H1 (cell line): ENCODE measurements around the gene CEP72. TPM values are rescaled to one million over a fixed set of nuclear protein-coding genes. Genes with fewer than 3 reads are reported as not detected.

Source experiments
- CTCF ChIA-PET: fragments of 300-600 bp; sonication (Branson Sonifier 250); formaldehyde crosslinking; loops from one replicate; lab custom pipeline; 2021; ENCODE audit not compliant: partially characterized antibody; lab: Charles Lee
- POLR2A ChIA-PET: fragments of 300-600 bp; sonication (Branson Sonifier 250); formaldehyde crosslinking; loops from one replicate; lab custom pipeline; 2021; ENCODE audit warnings: inconsistent platforms; ENCODE audit not compliant: partially characterized antibody; lab: Charles Lee
- DNase-seq, 2 experiments: peaks; one replicate each; pipeline versions ENCODE4 v3.0.0 to v3.0.0-alpha.2; 2010 to 2022; ENCODE audit warnings: low spot score in 2 of 2, low read depth in 1 of 2, mixed read lengths in 1 of 2
- FAIRE-seq: peaks from 2 replicates; lab custom pipeline; 2011; peaks lifted over from hg19 to GRCh38; lab: Jason Lieb, UNC
- H2AFZ ChIP-seq: 2 replicates; pipeline ENCODE4 v1.8.1; 2012; ENCODE audit warnings: low read length, inconsistent platforms
- H2AK5ac ChIP-seq: 2 replicates; pipeline ENCODE4 v1.6.1; 2013; ENCODE audit warnings: low read depth, low read length
- H2BK120ac ChIP-seq: replicated peaks from 2 replicates; pipeline ENCODE3; 2013; ENCODE audit warnings: low read depth, low read length, inconsistent platforms
- H2BK12ac ChIP-seq: 2 replicates; pipeline ENCODE4 v1.6.1; 2013; ENCODE audit warnings: low read depth, low read length
- H2BK15ac ChIP-seq: 2 replicates; pipeline ENCODE4 v1.6.1; 2013; ENCODE audit warnings: low read length
- H2BK20ac ChIP-seq: 2 replicates; pipeline ENCODE4 v1.6.1; 2013; ENCODE audit warnings: low read length
- H2BK5ac ChIP-seq: 2 replicates; pipeline ENCODE4 v1.6.1; 2013; ENCODE audit warnings: low read depth, low read length
- H3K14ac ChIP-seq: 2 replicates; pipeline ENCODE4 v1.6.1; 2013; ENCODE audit warnings: inconsistent platforms; ENCODE audit not compliant: insufficient read length
- H3K18ac ChIP-seq: 2 replicates; pipeline ENCODE4 v1.6.1; 2013; ENCODE audit warnings: low read length; ENCODE audit errors: extremely low read depth
- H3K23ac ChIP-seq: 2 replicates; pipeline ENCODE4 v1.6.1; 2013; ENCODE audit warnings: inconsistent platforms; ENCODE audit not compliant: insufficient read length
- H3K23me2 ChIP-seq: 2 replicates; pipeline ENCODE4 v1.6.1; 2013; ENCODE audit warnings: low read depth, low read length
- H3K27ac ChIP-seq: 2 replicates; pipeline ENCODE4 v1.6.1; 2011; ENCODE audit warnings: low read depth, low read length, inconsistent platforms
- H3K27me3 ChIP-seq, 4 experiments: replicated peaks in 1 of 4; 1 replicate in 1 of 4; 2 replicates in 3 of 4; pipeline versions ENCODE4 v1.6.1 to v1.8.1; 2011 to 2013; ENCODE audit warnings: low read length in 3 of 4, mild to moderate bottlenecking in 3 of 4, inconsistent platforms in 2 of 4, mixed read lengths in 2 of 4, moderate library complexity in 1 of 4; ENCODE audit not compliant: control insufficient read depth in 3 of 4, insufficient read depth in 3 of 4; ENCODE audit errors: extremely low read depth in 1 of 4
- H3K36me3 ChIP-seq, 4 experiments: 2 replicates each; pipeline versions ENCODE4 v1.6.1 to v1.8.1; 2011 to 2013; ENCODE audit warnings: mild to moderate bottlenecking in 4 of 4, low read length in 3 of 4, moderate library complexity in 2 of 4, control low read depth in 1 of 4, inconsistent platforms in 1 of 4; ENCODE audit not compliant: insufficient read depth in 4 of 4, control insufficient read depth in 2 of 4
- H3K4ac ChIP-seq: replicated peaks from 2 replicates; pipeline ENCODE3; 2013; ENCODE audit warnings: low read length, low read depth, mixed read lengths, inconsistent platforms; ENCODE audit not compliant: insufficient read length
- H3K4me1 ChIP-seq, 4 experiments: replicated peaks in 1 of 4; 1 replicate in 1 of 4; 2 replicates in 3 of 4; pipeline versions ENCODE4 v1.6.1 to v1.8.1; 2011 to 2013; ENCODE audit warnings: low read length in 3 of 4, inconsistent platforms in 2 of 4, mixed read lengths in 1 of 4; ENCODE audit not compliant: insufficient read depth in 4 of 4, control insufficient read depth in 3 of 4
- H3K4me2 ChIP-seq, 2 experiments: 2 replicates each; pipeline versions ENCODE4 v1.6.1 to v1.8.1; 2011 to 2013; ENCODE audit warnings: low read depth in 2 of 2, low read length in 2 of 2, control low read depth in 1 of 2, inconsistent platforms in 1 of 2, mild to moderate bottlenecking in 1 of 2; ENCODE audit not compliant: insufficient read depth in 1 of 2
- H3K4me3 ChIP-seq, 4 experiments: fragments of 200-600, 300-600 bp in 1 of 4; sonication (generic), shearing (Covaris generic), sonication (Bioruptor Twin) in 1 of 4; 2 replicates each; pipeline versions ENCODE4 v1.5.1 to v1.8.1; 2011 to 2016; ENCODE audit warnings: low read length in 4 of 4, low read depth in 3 of 4, control low read depth in 2 of 4, inconsistent platforms in 2 of 4, mild to moderate bottlenecking in 2 of 4, mixed read lengths in 1 of 4, moderate library complexity in 1 of 4; ENCODE audit not compliant: insufficient read depth in 2 of 4; ENCODE audit errors: extremely low read depth in 1 of 4
- H3K56ac ChIP-seq: replicated peaks from 2 replicates; pipeline ENCODE3; 2013; ENCODE audit warnings: low read depth, mild to moderate bottlenecking, mixed read lengths, low read length, inconsistent platforms; ENCODE audit not compliant: insufficient read length
- H3K79me1 ChIP-seq: 2 replicates; pipeline ENCODE4 v1.6.1; 2013; ENCODE audit warnings: low read depth, low read length, control low read depth
- H3K79me2 ChIP-seq, 2 experiments: 2 replicates each; pipeline versions ENCODE4 v1.6.1 to v1.8.1; 2012 to 2013; ENCODE audit warnings: low read length in 2 of 2, mild to moderate bottlenecking in 2 of 2, inconsistent platforms in 1 of 2; ENCODE audit not compliant: insufficient read depth in 2 of 2, control insufficient read depth in 1 of 2
- H3K9ac ChIP-seq, 4 experiments: replicated peaks in 1 of 4; 1 replicate in 1 of 4; 2 replicates in 3 of 4; pipeline versions ENCODE4 v1.6.1 to v1.8.1; 2011 to 2013; ENCODE audit warnings: low read depth in 3 of 4, low read length in 3 of 4, control low read depth in 2 of 4, mild to moderate bottlenecking in 2 of 4, moderate library complexity in 2 of 4, inconsistent platforms in 1 of 4; ENCODE audit errors: extremely low read depth in 1 of 4
- H3K9me3 ChIP-seq, 2 experiments: 2 replicates each; pipeline versions ENCODE4 v1.6.1 to v1.8.1; 2012 to 2013; ENCODE audit warnings: mild to moderate bottlenecking in 2 of 2, moderate library complexity in 2 of 2, control low read depth in 1 of 2, inconsistent platforms in 1 of 2, low read depth in 1 of 2, low read length in 1 of 2, mixed read lengths in 1 of 2; ENCODE audit not compliant: insufficient read depth in 2 of 2
- H4K20me1 ChIP-seq, 2 experiments: replicated peaks in 1 of 2; 2 replicates each; pipeline versions ENCODE3 to v1.8.1; 2011 to 2013; ENCODE audit warnings: inconsistent platforms in 2 of 2, low read length in 2 of 2, mild to moderate bottlenecking in 1 of 2; ENCODE audit not compliant: insufficient read depth in 2 of 2, control insufficient read depth in 1 of 2
- H4K5ac ChIP-seq: 2 replicates; pipeline ENCODE4 v1.6.1; 2013; ENCODE audit warnings: low read length, low read depth, mixed read lengths, inconsistent platforms; ENCODE audit not compliant: insufficient read length
- H4K8ac ChIP-seq: 2 replicates; pipeline ENCODE4 v1.8.0; 2013; ENCODE audit warnings: mild to moderate bottlenecking, moderate library complexity, low read length, inconsistent platforms; ENCODE audit not compliant: insufficient read depth; ENCODE audit errors: extremely low read depth
- H4K91ac ChIP-seq: replicated peaks from 2 replicates; pipeline ENCODE3; 2013; ENCODE audit warnings: low read length, mixed read lengths, inconsistent platforms; ENCODE audit not compliant: insufficient read length
- POU5F1 ChIP-seq: IDR thresholded peaks from 2 replicates; pipeline ENCODE4 v1.6.1; 2011; ENCODE audit warnings: low read depth, mild to moderate bottlenecking, low read length, moderate library complexity
- WGBS, 2 experiments: shearing (Covaris generic) in 1 of 2; methylation state at CpG; one replicate each; pipeline versions ENCODE4 v1.1.6 to v1.1.7; 2013 to 2015; ENCODE audit warnings: low lambda C conversion rate in 2 of 2, mixed read lengths in 2 of 2, inconsistent platforms in 1 of 2, low coverage in 1 of 2, missing lambda C conversion rate in 1 of 2; ENCODE audit not compliant: insufficient replicate concordance in 2 of 2, insufficient coverage in 1 of 2, insufficient read length in 1 of 2; ENCODE audit errors: extremely low coverage in 1 of 2, missing lambda C conversion rate in 1 of 2; 5-methylcytosine and 5-hydroxymethylcytosine counted together
- polyA plus RNA-seq, 7 experiments: library from polyadenylated mRNA; depleted of rRNA in 3 of 7; stranded (reverse) in 5 of 7; unstranded in 2 of 7; fragments of >200 nt in 5 of 7; fragments of 200-250 nt in 2 of 7; gene quantifications; 1 replicate in 5 of 7; 2 replicates in 1 of 7; 4 replicates in 1 of 7; pipeline versions ENCODE4 v1.2.1 to v1.2.3, GENCODE V29; 2011 to 2013; ENCODE audit warnings: missing spikeins in 2 of 7, mixed read lengths in 2 of 7
- total RNA-seq: library from RNA; stranded (reverse); fragmentation: NEBNext Ultra II Directional; extraction: Animal tissue kit (Norgen Biotek cat#: 25700); gene quantifications from 2 replicates; pipeline ENCODE4 v1.2.1, GENCODE V29; 2021

The CEP72 gene
- total and polyA plus RNA-seq, 2 of the 8 experiments (the other 6 are each of a cell fraction or from before 2014, with no cell fraction given): 13.1 to 19.6 TPM

DNA sequence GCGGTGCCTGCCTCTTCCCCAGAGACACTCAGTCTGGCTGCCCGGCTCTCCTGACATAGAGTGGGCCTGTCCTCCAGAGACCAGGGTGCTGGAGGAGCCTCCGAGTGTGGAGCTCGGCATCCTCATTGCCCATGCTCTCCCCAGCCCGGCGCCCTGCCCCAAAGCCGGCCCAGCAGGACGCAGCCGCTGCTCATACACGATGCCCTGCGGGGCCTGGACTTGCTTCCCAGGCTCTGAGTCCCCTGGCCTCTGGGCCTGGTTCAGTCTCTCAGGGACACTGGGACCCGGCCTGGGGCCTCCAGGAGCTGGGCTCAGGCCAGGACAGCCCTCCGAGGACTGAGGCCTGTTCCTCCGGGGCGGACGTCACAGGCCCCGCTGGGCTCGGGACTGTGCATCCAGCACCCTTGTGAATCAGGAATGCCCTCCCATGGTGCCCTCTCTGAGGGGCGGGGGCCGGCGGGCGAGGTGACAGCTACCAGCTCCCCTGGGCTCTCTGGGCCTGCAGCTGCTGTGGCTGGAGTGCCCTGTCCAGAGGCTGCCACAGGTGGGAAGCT, 57.8 kb downstream of the CEP72 start:
- peaks cover 0 to 23% (median 10%) of the 10 kb centered on the region in 4 experiments; a peak in 6 of 7 replicates for H3K4me1 ChIP-seq
- H2BK5ac ChIP-seq: no peak overlapping the region
- no peak overlapping the region for H2BK20ac ChIP-seq
- ChIA-PET CTCF (interaction anchor here (0.8 to 5.4 kb wide), 19 partner anchors 9 to 335 kb away, joined by 3 to 29 read pairs (median 3); partner anchors contain the start of genes BRD9 and TRIP13), POLR2A (interaction anchor here (0.8 to 1.3 kb wide), 4 partner anchors 47 to 190 kb away, joined by 3 read pairs; no protein-coding TSS in a partner anchor)
- no peak for FAIRE-seq
- H3K79me2 ChIP-seq: no peaks in the 10 kb centered on the region
- peaks cover 12 to 18% of the 10 kb centered on the region in 2 experiments for H4K20me1 ChIP-seq
- no peak overlapping the region for H2BK12ac ChIP-seq
- no peak overlapping the region for H3K9ac ChIP-seq
- no peak overlapping the region for H3K56ac ChIP-seq
- H3K79me1 ChIP-seq: peaks cover 3% of the 10 kb centered on the region; the same call in 1 of the 2 replicates
- no peak overlapping the region for H3K14ac ChIP-seq
- H4K5ac ChIP-seq: no peak overlapping the region
- no peaks in the 10 kb centered on the region for H3K9me3 ChIP-seq
- WGBS, 2 experiments: 91% methylated on average over 19 of the region's 22 CpGs; no CpG with 5 or more reads in 1 of the 2 experiments
- H4K91ac ChIP-seq: no peak overlapping the region
- TF ChIP-seq POU5F1: no peak
- H2BK15ac ChIP-seq: no peak overlapping the region
- no peaks in the 10 kb centered on the region for H3K23me2 ChIP-seq
- H3K23ac ChIP-seq: no peak overlapping the region
- no peak overlapping the region for H3K4me2 ChIP-seq
- H2BK120ac ChIP-seq: no peak overlapping the region
- no peak overlapping the region for H3K4ac ChIP-seq
- H2AK5ac ChIP-seq: no peak overlapping the region
- H2AFZ ChIP-seq: no peak overlapping the region
- H3K4me3 ChIP-seq: no peak overlapping the region
- H3K18ac ChIP-seq: no peak overlapping the region
- H3K27me3 ChIP-seq: peaks cover 0 to 12% (median 3%) of the 10 kb centered on the region in 4 experiments; a peak in 3 of 7 replicates
- DNase-seq: no peak
- H4K8ac ChIP-seq: no peak overlapping the region; the same call in 1 of the 2 replicates
- no peak overlapping the region for H3K27ac ChIP-seq
- H3K36me3 ChIP-seq: peaks cover 3 to 11% (median 6%) of the 10 kb centered on the region in 4 experiments; a peak in 6 of 8 replicates
